Tibial nerve (tissue), 4 donors: Measurements from ENCODE around the gene TMEM204. TPM values are rescaled to one million over a fixed set of nuclear protein-coding genes. Genes with fewer than 3 reads are reported as not detected.

ENCODE experiments used
- DNase-seq, 2 donors: peaks; one replicate each; pipeline ENCODE4 v3.0.0-alpha.2; 2019; ENCODE audit warnings: low spot score in 2 of 2
- H3K27ac ChIP-seq, 4 donors: fragments of 200-600 bp; sonication (generic) in 3 of 4; one replicate each; pipeline ENCODE4 v1.5.1; 2017 to 2019; ENCODE audit warnings: mild to moderate bottlenecking in 1 of 4
- H3K27me3 ChIP-seq, 2 donors: fragments of 200-600 bp; sonication (generic) in 1 of 2; one replicate each; pipeline versions ENCODE4 v1.5.1 to v1.6.0; 2017 to 2019
- H3K36me3 ChIP-seq, 3 donors: fragments of 200-600 bp; sonication (generic); one replicate each; pipeline ENCODE4 v1.5.1; 2018 to 2019
- H3K4me1 ChIP-seq, 4 donors: fragments of 200-600 bp; sonication (generic) in 3 of 4; one replicate each; pipeline ENCODE4 v1.5.1; 2017 to 2019
- H3K4me3 ChIP-seq, 4 donors: fragments of 200-600 bp; sonication (generic) in 3 of 4; one replicate each; pipeline ENCODE4 v1.5.1; 2017 to 2019; ENCODE audit warnings: mild to moderate bottlenecking in 1 of 4, moderate library complexity in 1 of 4
- H3K9me3 ChIP-seq, 4 donors: fragments of 200-600 bp; sonication (generic) in 3 of 4; one replicate each; pipeline ENCODE4 v1.5.1; 2017 to 2019
- CTCF ChIP-seq, 5 experiments: fragments of 200-600 bp in 3 of 5; fragments of 450-650 bp in 2 of 5; sonication (generic) in 3 of 5; IDR thresholded peaks; one replicate each; pipeline ENCODE4 v1.5.1; 2016 to 2019; ENCODE audit warnings: antibody characterized with exemption in 5 of 5, mild to moderate bottlenecking in 3 of 5, moderate library complexity in 2 of 5
- EP300 ChIP-seq, 2 donors: sonication (generic); formaldehyde crosslinking; IDR thresholded peaks; one replicate each; pipeline ENCODE4 v1.6.1; 2017; ENCODE audit warnings: antibody characterized with exemption in 2 of 2, mild to moderate bottlenecking in 1 of 2
- POLR2A ChIP-seq, 2 donors: fragments of 450-650 bp; IDR thresholded peaks; one replicate each; pipeline ENCODE4 v1.6.1; 2017; ENCODE audit warnings: antibody characterized with exemption in 2 of 2, mild to moderate bottlenecking in 2 of 2, moderate library complexity in 2 of 2
- WGBS, 2 donors: methylation state at CpG; one replicate each; pipeline ENCODE4 v1.1.5; 2018; 5-methylcytosine and 5-hydroxymethylcytosine counted together
- total RNA-seq, 4 donors: library from RNA; depleted of rRNA; stranded (reverse); fragments of >200 nt; gene quantifications; one replicate each; pipeline ENCODE4 v1.1.0, GENCODE V29; 2016

TMEM204 gene
- total RNA-seq, 4 donors from 2014 or later: 46.3 to 53.7 (median 48.9) TPM

DNA sequence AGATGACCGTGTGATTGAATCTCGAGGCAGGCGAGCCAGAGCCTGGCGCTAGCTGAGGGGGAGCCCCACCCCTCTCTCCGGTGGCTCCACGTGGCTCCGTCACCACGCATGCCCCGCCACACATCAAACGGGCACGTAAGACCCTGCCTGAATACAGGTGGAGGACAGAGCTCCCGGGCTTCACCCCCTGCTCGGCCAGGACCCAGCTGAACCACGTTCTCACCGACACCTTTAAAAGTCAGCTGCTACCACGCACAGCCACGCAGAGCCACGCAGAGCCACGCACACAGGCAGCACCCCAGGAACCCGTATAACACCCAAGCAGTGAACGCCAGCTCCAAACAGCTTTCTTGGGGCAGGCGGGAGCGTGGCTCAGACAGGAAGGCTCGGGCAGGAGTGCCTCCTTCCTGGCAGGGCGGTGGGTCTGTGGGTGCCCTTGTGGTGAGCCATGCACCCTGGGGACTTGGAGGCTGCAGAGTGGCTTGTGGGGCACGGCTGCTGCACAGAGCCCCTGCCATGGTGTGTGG is 4.4 kb downstream of the TMEM204 start:
- no peaks in the 10 kb centered on the region for H3K9me3 ChIP-seq
- no peaks in the 10 kb centered on the region for H3K27me3 ChIP-seq
- H3K4me3 ChIP-seq: no peak overlapping the region
- H3K36me3 ChIP-seq: peaks cover 0 to 82% (median 7%) of the 10 kb centered on the region in 3 donors
- H3K4me1 ChIP-seq: peaks cover 0 to 71% (median 4%) of the 10 kb centered on the region in 4 donors
- WGBS, 2 donors: 84 to 93% methylated on average over 22 to 24 of the region's 26 CpGs
- no peak for DNase-seq
- no peak for TF ChIP-seq EP300 (IDR thresholded peaks at IDR 0.05)
- TF ChIP-seq CTCF (IDR thresholded peaks at IDR 0.05): no peak
- no peak for TF ChIP-seq POLR2A (IDR thresholded peaks at IDR 0.05)
- no peak overlapping the region for H3K27ac ChIP-seq

DNA sequence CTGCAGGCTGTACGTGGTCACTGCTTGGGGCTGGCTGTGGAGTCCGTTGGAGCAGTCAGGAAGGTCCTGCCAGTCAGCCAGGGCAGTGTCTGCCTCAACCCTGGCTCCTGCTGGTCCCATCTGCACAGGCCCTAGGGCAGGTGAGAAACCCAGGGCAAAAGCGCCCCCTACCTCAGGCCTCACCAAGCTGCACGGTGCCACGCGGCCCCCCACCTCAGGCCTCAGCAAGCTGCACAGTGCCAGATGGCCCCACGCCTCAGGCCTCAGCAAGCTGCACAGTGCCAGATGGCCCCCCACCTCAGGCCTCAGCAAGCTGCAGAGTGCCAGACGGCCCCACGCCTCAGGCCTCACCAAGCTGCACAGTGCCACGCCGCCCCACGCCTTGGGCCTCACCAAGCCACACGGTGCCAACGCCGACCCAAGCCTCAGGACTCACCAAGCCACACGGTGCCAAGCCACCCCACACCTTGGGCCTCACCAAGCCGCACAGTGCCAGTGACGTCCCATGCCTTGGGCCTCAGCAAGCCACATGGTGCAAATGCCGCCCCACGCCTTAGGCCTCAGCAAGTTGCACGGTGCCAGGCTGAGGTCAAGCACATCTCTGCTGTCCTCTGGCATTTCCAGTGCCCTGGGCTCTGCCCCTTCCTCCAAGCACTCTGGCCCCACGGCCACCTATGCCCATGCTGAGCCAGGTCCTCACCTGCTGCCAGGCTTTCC is 5.5 kb downstream of the TMEM204 start:
- H3K36me3 ChIP-seq: peaks cover 0 to 88% (median 7%) of the 10 kb centered on the region in 3 donors
- no peak for DNase-seq

DNA sequence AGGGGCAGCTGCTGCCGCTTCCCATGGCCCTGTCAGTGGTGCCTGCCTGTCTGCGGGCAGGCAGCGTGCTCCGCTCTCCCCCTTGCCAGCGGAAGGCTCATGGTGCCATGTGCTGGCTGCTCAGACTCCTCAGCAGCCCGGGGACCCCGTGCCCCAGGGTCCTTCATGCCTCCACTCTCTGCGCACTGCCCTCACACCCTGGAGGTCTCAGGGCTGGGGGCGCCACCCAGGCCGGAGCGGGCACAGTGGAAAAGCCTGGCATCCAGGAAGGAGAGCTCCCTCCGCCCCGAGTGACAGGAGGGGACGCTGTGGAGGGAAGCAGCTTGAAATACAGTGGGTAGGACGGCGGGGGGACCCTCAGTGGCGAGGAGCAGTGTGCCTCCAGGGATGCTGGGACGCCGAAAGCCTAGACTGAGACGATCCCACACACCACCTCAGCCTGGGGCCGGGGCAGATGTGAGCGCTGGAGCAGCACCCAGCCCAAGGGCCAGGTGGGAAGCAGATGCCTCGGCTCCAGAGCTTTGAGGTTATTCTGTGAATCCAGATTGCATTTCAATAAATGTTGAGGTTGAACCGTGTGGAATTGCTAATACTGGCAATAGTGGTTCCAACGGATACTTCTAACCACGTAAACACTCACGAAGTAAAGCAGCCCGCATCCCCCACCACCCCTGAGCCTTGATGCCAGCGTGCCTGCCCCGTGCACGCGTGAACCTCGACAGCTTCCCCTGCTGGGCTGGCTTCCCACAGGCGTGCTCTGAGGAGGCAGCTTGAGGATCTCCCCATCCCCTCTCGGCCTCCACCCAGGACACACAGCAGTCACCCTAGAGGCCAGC is 6.5 kb downstream of the TMEM204 start:
- WGBS, 2 donors: 90 to 94% methylated on average over 31 to 33 of the region's 35 CpGs
- peaks cover 0 to 76% (median 6%) of the 10 kb centered on the region in 4 donors for H3K4me1 ChIP-seq

More for the DNA sequence above, 5.5 kb downstream of the TMEM204 start:
- no peaks in the 10 kb centered on the region for H3K27me3 ChIP-seq
- no peaks in the 10 kb centered on the region for H3K9me3 ChIP-seq
- 81 to 93% methylated on average over 13 to 19 of the region's 22 CpGs for WGBS, 2 donors
- H3K27ac ChIP-seq: no peak overlapping the region
- no peak overlapping the region for H3K4me3 ChIP-seq
- H3K4me1 ChIP-seq: peaks cover 0 to 75% (median 5%) of the 10 kb centered on the region in 4 donors
- TF ChIP-seq POLR2A (IDR thresholded peaks at IDR 0.05) (no peak), EP300 (IDR thresholded peaks at IDR 0.05) (no peak)

DNA sequence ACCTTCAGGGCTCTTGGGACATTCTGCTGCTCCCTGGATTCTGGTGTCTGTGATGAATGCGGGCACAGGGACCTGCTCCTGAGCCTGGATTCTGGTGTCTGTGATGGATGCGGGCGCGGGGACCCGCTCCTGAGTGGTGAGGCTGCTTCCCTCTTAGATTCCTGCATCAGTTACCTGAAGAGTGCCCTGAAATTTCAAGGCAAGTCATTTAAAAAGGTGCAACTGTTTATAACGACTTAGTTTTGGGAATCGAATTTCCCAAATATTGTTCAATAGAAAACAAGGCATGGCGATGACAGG is 7.0 kb downstream of the TMEM204 start:
- no peak for DNase-seq
- peaks cover 0 to 78% (median 7%) of the 10 kb centered on the region in 3 donors for H3K36me3 ChIP-seq
- TF ChIP-seq POLR2A (IDR thresholded peaks at IDR 0.05): no peak
- no peak for TF ChIP-seq CTCF (IDR thresholded peaks at IDR 0.05)
- no peak for TF ChIP-seq EP300 (IDR thresholded peaks at IDR 0.05)
- no peak overlapping the region for H3K27ac ChIP-seq
- no peaks in the 10 kb centered on the region for H3K9me3 ChIP-seq
- 91 to 96% methylated on average over 8 of the region's 8 CpGs for WGBS, 2 donors
- no peak overlapping the region for H3K4me3 ChIP-seq
- no peaks in the 10 kb centered on the region for H3K27me3 ChIP-seq
- H3K4me1 ChIP-seq: peaks cover 0 to 75% (median 9%) of the 10 kb centered on the region in 4 donors

More for the DNA sequence above, 6.5 kb downstream of the TMEM204 start:
- H3K27ac ChIP-seq: no peak overlapping the region
- no peak for DNase-seq
- peaks cover 0 to 82% (median 7%) of the 10 kb centered on the region in 3 donors for H3K36me3 ChIP-seq
- no peak overlapping the region for H3K4me3 ChIP-seq
- no peaks in the 10 kb centered on the region for H3K9me3 ChIP-seq
- no peak for TF ChIP-seq EP300 (IDR thresholded peaks at IDR 0.05)
- no peak for TF ChIP-seq POLR2A (IDR thresholded peaks at IDR 0.05)
- H3K27me3 ChIP-seq: no peaks in the 10 kb centered on the region

GRCh38 chr16:1541293-1542165 is 8.1 kb downstream of the TMEM204 start:
- no peak for DNase-seq
- H3K27ac ChIP-seq: peak overlapping the region in 1 of 4 donors; percentile 21
- TF ChIP-seq POLR2A (IDR thresholded peaks at IDR 0.05) (no peak), EP300 (IDR thresholded peaks at IDR 0.05) (no peak)
- peaks cover 0 to 68% (median 7%) of the 10 kb centered on the region in 3 donors for H3K36me3 ChIP-seq
- H3K4me3 ChIP-seq: no peak overlapping the region
- H3K4me1 ChIP-seq: peaks cover 0 to 75% (median 14%) of the 10 kb centered on the region in 4 donors
- H3K27me3 ChIP-seq: no peaks in the 10 kb centered on the region
- no peaks in the 10 kb centered on the region for H3K9me3 ChIP-seq
- 82 to 84% methylated on average over 18 to 30 of the region's 41 CpGs for WGBS, 2 donors

GRCh38 chr16:1542166-1542500 is 8.7 kb downstream of the TMEM204 start:
- no peaks in the 10 kb centered on the region for H3K27me3 ChIP-seq
- TF ChIP-seq CTCF (IDR thresholded peaks at IDR 0.05): no peak
- 92 to 100% methylated on average over 2 of the region's 2 CpGs for WGBS, 2 donors
- DNase-seq: no peak
- peaks cover 0 to 72% (median 14%) of the 10 kb centered on the region in 4 donors for H3K4me1 ChIP-seq
- peak overlapping the region in 1 of 4 donors; percentile 21 for H3K27ac ChIP-seq
- H3K36me3 ChIP-seq: peaks cover 0 to 62% (median 4%) of the 10 kb centered on the region in 3 donors
- no peak overlapping the region for H3K4me3 ChIP-seq
- H3K9me3 ChIP-seq: no peaks in the 10 kb centered on the region
